Suppressor macrophage treated with lipopolysaccharide for 4 hours (primary cell): ENCODE results near the gene TIMMDC1.

Source experiments
- DNase-seq: peaks from one replicate; pipeline ENCODE4 v3.0.0-alpha.2; 2020

TIMMDC1 gene, protein sequence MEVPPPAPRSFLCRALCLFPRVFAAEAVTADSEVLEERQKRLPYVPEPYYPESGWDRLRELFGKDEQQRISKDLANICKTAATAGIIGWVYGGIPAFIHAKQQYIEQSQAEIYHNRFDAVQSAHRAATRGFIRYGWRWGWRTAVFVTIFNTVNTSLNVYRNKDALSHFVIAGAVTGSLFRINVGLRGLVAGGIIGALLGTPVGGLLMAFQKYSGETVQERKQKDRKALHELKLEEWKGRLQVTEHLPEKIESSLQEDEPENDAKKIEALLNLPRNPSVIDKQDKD

DNA sequence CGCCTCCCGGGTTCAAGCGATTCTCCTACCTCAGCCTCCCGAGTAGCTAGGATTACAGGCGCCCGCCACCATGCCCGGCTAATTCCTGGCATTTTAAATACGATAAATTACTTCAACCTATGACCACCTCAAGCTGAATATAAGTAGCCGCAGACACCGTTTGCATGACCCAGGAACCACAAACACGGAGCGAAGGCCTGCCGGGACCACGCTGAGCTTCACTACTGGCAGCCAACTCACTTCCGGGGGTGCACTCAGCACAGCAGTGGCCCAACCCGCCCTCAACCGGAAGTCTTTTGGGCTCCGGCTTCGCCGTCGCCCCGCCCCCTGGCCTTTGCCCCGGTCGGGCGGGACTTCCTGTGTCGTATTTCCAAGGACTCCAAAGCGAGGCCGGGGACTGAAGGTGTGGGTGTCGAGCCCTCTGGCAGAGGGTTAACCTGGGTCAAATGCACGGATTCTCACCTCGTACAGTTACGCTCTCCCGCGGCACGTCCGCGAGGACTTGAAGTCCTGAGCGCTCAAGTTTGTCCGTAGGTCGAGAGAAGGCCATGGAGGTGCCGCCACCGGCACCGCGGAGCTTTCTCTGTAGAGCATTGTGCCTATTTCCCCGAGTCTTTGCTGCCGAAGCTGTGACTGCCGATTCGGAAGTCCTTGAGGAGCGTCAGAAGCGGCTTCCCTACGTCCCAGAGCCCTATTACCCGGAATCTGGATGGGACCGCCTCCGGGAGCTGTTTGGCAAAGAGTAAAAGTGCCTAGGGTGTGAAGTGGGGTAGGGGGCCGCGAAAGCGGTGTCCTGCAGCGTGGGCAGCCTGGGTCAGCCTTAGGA is at the start of gene TIMMDC1:
Gene TIMMDC1 (plus strand): TSS at position 362 of the 826 bp plus-strand sequence. CDS start 187 bp downstream, at position 549.
- DNase-seq: peak; percentile 98

DNA sequence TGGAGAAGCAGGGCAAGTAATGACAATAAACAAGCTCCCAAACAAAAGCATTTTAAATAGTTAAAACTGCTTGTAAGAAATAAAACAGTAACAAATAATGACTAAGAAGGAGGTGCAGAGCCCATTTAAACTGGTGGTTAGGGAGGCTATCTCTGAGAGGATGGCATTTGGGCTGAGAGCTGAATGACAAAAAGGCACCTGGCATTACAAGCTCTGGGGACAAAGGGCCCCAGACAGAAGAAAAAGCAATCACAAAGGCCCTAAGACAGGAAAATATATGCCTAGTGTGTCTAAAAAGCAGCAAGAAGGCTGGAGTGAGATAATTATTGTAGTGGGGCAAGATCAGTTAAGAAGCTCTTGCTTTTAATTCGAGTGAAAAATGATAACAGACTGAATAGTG is 44.5 kb upstream of the TIMMDC1 start:
- DNase-seq: no peak

DNA sequence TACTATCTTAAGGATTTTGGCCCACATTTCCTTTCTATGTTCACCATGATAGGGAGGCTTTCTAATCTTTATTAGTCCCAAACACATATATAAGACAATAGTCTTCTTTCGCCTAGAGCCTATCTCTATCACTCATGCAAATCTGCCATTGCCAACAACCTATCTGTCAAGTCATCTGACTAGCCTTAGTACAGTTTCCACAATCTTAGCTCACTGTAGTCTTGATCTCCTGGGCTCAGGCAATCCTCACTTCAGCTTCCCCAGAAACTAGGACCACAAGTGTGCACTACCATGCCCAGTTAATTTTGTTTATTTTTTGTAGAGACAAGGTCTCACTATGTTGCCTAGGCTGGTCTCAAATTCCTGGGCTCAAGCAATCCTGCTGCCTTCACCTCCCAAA is 41.9 kb upstream of the TIMMDC1 start:
- DNase-seq: no peak

DNA sequence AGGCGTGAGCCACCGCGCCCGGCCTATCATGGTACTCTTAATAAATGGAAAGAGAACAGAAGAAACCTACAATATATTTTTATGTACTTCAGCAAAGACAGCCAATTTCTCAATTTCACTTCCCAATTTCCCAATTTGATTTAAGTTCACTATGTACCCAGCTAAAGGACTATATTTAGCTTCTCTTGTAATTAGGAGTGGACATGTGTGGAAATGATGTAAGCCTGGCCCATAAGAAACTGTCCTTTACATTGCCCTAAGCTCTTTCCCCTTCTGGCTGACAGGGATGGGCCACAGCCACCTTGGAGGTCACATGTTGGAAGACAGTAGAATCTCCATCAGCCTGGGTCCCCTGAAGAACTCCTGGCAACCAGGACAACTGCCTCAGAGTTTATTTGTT is 41.1 kb upstream of the TIMMDC1 start:
- DNase-seq: peak; percentile 75

DNA sequence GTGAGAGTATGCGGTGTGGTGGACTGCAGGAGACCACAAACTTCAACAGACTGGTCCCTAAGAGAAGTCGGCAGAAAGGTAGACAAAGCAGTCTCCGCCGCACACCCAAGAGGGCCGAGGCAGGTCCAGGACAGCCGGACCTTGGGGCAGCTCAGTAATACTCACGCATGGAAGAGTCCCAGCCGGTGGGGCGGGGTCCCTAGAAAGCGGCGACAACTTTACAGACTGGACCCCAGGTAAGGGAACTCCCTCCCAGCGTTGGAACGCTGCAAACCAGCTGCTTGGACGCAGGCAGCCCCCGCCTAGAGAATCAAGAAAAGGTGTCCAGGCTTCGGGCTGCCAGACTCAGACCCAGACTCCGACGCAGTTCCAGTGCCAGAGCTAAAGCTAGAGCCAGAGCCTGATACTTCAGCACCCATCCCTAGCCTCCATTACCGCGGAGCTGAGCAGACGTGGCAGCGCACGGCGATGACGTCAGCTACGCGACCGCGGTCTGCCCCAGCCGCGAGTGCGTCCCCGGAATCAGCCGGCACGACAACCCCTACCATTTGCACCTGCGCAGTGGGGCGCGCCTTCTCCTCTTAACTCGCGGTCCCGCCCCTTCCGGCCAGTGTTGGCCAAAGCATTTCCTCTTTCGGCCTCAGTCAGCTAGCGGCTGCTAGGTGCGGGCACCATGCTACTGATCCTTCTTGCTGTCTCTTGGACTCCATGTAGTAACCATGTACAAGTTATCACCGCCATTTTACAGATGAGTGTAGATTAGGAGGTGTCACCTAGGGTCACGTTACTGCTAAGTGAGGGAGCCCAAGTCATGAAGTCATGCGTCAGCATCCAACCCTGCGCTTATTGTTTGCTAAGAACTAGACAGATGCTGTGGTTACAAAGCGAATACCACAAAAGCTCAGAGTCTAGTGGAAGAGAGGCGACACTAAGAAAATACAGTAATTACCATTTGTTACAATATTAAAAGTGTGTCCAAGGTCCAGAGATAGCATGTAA is 34.9 kb upstream of the TIMMDC1 start, which contains the start of gene TMEM39A:
Gene TMEM39A (minus strand): TSS at position 445 of the 999 bp plus-strand sequence. CDS start 1,541 bp downstream, outside the sequence.
- peak; percentile 100 for DNase-seq

DNA sequence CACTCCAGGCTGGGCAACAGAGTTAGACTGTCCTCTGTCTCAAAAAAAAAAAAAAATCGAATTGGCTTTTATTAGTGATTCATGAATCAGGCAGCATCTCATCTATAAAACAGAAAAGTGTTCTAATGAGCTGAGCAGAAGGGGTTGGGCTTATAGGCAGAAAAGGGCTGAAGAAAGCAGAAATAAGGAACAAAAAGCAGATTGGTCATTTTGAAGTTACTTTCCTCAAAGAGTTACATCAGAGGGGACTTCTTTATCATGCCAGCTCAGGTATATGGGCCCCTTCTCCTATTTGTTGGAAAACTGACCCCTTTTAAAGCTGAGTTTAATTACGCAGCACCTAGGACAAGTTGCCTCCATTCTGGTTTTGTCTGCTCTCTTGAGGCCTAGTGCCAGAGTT is 30.3 kb upstream of the TIMMDC1 start:
- peak; percentile 60 for DNase-seq

DNA sequence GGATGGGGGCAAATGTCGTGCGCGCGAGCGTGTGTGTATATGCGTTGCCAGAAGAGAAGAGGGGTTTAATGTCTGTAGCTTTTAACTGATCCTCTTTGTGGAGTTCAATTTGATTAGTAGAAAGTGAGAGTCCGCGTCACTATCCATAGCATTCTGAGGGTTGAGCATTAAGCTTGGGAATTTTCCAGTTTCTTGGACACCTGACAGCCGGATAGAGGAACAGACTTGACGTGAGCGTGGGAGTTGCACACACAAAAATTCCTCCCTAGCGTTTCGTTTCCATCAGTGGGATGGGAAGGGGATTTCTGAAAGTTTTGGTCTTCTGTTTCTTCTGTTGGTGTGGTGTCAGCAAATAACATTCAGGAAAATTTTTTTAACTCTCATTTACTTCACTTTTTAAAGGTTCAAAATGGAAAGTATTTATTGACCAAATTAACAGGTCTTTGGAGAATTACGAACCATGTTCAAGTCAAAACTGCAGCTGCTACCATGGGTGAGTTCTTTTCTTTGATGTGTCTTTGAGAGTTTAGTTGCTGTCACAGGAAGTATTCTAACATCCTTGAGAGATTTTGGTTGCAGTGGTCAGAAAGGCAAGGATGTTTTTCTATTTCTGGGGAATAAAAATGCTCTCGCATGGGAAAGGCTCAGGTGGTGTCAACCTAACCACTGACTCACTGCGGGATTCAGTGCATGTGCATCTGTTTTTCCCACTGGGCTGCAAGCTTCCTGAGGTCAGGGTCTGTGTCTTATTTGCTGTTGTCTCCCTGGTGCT is 28.7 kb upstream of the TIMMDC1 start:
- peak; percentile 82 for DNase-seq

DNA sequence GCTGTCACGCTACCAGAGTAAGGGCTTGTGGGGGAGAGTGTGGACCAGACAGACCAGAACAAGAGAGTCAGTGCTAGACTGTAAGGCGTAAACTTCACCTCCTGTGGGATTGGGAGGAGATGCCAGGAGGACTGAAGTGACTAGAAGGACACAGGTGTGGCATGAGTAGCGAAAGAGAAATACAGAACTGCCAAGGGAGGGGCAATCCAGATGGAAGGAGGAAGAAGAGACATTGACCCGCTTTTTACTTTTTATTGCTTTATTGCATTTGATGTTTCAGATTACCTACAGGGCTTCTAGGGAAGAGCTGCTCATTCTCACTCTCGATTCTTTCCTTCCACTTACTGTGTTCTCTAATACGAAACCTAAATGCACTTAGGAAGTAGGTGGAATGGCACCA is 27.5 kb upstream of the TIMMDC1 start:
- DNase-seq: no peak

DNA sequence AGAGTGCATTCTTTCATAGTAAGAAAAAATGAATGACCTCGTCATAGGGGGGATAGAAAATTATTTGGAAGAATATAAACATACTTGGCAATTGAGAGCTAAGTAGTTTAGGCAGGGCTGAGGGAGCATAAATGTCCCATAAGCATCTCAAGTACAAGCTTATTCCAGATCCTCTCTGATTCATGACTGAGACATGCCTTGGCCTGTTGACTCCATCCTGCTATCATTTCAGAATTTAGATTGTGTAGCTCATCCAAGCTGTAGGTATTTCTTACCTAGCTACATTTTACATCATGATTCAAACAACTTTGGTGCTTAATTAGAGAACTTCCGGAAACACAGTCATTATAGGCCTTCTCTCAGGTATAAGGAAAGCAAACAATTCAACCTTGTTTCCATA is 17.3 kb upstream of the TIMMDC1 start:
- no peak for DNase-seq

DNA sequence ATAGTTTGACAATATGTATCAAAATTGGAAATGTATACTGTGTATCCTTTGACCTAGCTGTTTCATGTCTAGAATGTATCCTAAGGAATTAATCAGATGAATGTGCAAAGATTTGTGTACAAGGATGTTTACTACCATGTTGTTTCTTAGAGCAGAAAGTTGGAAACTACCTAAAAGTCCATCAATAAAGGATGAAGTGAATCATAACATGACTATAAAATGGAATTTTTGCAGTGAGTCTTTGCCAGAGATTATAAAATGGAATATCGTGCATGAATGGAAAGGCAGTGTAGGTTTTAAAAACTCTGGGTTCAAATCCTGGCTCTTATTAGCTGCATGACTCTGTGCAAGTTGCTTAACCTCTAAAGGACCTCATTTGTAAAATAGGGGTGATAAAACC is 15.2 kb upstream of the TIMMDC1 start:
- no peak for DNase-seq

DNA sequence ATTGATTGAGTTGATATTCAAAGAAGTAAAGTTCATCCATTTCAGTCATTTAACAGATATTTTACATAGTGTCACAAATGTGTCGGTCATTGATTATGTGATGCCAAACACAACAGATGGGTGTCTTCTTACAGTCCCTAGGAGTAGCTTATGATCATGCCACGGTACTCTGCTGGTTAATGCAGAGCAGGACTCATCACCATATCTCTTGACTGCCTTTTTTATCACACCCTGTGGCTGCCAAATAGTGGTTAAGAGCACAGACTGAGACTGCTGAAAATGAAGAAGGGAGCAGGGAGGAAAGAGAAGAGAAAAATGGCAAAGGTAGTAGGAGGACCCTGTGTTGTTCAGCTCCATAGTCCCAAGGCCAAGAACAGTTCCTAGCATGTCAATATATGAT is 12.8 kb upstream of the TIMMDC1 start:
- DNase-seq: no peak

DNA sequence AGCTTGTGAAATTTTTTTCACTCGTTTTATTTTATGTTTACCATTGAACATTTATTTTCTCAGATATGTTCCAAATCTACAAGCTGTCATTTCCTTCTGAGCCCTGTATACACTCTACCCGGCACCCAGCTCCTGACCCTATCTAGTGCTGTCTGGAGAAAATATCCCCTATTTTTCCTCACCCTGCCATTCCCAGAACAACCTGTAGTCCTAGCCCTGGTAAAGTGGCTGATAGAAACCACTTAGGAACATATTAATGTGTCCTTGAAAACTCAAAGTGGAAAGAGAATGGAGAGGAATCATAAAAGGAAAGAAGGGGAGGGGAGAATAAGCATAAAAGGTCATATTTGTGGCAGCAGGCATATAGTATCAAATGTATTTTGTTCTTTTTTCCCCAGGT is 8.2 kb upstream of the TIMMDC1 start:
- DNase-seq: no peak

DNA sequence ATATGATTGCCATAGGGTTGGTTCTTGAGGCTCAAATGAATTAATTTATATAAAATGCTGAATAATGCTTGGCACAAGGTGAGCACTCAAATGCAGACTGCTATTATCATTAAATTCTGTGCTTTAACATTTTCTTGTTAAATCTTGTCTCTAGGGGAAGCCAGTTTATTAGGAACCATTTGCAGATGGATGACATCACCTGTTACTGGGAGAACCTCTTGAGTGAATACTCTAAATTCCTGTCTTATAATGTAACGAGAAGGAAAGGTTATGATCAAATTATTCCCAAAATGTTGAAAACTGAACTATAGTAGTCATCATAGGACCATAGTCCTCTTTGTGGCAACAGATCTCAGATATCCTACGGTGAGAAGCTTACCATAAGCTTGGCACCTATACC is 6.2 kb upstream of the TIMMDC1 start:
- DNase-seq: no peak

DNA sequence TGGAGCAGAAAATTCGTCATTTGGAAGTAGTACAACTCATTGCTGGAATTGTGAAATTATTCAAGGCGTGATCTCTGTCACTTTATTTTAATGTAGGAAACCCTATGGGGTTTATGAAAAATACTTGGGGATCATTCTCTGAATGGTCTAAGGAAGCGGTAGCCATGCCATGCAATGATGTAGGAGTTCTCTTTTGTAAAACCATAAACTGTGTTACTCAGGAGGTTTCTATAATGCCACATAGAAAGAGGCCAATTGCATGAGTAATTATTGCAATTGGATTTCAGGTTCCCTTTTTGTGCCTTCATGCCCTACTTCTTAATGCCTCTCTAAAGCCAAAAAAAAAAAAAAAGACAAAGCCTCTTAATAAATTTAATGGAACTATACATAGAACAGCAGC is 5.5 kb upstream of the TIMMDC1 start:
- no peak for DNase-seq

DNA sequence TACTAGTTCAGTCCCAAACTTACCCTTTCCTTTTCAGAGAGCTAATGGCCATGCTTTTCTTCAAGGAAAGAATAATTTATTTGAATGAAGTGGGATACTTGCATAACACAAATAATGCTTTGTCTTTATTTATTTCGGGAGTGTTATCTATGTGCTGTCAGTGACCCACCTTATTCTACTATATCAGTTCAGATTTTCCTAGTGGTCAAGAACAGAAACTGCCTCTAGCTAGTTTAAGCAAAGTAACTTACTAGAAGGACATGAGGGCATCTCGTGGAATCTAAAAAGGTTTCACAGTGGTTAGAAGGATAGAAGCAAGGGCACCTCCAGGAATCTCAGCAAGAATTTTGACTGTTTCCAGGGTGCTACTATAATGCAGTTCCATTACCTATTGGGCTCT is 3.8 kb upstream of the TIMMDC1 start:
- no peak for DNase-seq

DNA sequence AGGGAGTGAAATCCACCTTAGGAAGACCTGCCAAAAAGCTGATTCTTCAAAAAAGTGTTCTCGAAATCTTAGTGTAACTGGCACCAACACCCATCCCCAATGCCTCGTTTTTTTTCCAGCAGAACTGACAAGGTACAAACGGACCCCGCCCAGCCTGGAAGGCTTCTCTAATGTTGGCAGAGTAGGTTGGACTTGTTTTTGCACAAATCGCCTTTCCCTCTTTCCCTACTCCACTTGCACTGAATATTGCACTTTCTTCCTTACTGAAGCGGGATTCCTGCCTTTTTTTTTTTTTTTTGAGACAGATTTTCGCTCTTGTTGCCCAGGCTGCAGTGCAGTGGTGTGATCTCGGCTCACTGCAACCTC is 544 bp upstream of the TIMMDC1 start:
- no peak for DNase-seq

DNA sequence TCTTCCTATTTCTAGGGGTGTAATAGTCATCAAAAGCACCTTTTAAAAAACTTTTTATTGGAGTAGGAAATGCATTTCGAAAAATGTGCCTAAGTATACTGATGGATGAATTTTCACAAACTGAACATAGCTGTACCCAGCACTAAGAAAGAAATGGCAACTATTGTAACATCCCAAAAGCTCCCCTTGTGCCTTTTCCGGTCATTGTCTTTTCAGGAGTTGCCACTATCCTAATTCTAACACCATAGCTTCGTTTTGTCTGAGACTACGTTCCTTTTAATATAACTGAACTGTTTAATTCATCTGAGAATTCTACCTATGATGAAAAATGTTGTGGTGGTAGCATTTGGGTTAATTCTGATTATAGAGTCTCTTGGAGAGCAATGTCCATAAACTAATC is 1.9 kb downstream of the TIMMDC1 start:
- no peak for DNase-seq

DNA sequence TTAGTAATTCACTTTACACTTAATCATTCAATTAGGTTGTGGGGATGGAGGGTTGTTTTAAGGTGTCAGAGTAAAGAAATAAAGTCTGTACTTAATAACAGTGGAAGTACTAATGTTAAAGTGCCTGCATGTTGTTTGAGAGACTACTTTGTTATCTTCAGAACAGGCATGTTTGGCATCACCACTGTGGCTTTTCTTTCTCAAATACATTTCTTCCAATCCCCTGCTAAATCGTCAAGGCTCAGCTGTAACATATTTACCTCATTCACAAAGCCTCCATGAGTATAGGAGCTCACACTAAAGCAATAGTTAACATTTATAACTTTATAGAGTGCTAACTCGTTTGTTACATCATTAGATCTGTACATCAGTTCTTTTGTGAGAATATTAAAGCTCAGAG is 2.6 kb downstream of the TIMMDC1 start:
- DNase-seq: no peak

DNA sequence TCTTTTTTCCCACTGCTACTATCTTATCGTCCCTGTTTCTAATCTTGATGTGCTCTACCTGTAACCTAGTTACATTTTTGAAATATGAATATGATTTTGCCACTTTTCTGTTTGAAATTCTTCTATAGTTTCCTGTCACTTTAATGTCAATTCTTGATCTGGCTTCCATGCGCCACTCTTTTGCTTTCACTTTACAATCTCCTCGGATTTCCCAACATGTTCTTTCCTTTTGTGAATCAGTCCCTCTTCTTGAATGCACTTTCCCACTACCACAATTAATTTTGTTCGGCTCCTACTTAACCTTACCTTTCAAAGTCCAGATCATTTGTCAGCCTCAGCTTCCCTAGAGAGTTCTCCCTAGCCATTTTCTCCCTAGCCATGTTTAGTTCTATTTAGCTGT is 8.3 kb downstream of the TIMMDC1 start:
- peak; percentile 61 for DNase-seq

DNA sequence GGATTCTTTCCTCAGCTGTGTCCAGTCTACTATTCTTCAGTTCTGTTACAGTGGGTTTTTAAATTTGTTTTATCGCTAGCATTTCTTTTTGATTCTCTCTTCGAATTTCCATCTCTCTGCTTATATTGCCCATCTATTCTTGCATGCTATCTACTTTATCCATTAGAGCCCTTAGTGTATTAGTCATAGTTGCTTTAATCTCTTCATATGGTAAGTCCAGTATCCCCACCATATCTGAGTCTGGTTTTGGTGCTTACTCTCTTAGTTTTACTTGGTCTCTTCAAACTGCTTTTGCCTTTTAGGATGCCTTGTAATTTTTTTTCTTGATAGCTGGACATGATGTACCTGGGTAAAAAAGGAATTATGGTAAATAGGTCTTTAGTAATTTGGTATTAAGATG is 9.1 kb downstream of the TIMMDC1 start:
- no peak for DNase-seq

DNA sequence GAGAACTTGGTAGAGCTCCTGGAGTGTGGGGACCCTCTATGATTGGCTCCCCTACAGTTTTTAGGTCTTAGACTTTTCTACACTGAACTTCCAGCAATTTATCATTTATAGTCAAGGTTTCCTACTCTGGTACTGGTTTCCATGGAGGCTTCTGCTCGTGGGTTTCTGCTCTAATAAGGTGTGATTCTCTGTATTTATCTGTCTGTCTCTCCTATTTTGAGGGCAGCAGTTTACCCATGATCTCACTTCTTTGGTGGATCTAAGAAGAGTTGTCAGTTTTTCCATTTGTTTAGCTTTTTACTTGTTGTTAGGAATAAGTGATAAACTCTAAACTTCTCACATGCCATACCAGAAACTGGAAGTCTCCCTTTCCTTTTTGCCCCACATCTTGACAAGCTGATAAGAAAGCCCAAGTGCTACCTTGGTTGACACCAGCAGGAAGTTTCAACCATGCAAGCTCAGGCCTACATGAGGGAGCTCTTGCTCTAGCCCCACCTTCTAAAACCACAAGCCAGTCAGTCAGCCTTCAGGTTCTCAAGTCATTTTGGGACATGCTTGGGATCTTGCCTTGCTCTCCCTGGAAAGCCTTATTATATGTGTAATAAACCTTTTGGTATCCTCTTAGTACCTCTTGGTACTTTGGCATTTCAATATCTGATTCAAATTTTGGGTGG is 10.0 kb downstream of the TIMMDC1 start:
- no peak for DNase-seq

DNA sequence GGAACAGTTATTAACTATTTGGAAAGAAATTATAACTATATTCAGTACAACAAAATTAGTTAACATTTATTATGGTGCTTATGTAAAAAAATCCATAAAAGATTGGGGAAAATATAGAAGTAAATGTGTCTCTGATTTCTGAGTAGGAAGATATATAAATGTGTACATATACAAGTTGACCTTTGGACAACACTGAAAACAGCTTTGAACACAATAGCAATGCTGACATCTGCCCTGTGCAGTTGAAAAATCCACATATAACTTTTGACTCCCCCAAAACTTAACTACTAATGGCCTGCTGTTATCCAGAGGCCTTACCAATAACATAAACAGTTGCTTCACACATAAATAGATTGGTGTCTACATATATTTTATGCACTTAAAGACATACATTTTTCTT is 12.3 kb downstream of the TIMMDC1 start:
- no peak for DNase-seq
